BJ (cell line): ENCODE results near the gene GPR152. TPM values are rescaled to one million over a fixed set of nuclear protein-coding genes. Genes with fewer than 3 reads are reported as not detected.

Source experiments
- CTCF ChIA-PET: fragments of 350-600 bp; formaldehyde crosslinking; extraction: SDS; loops from one replicate; lab custom pipeline; 2021; ENCODE audit warnings: antibody characterized with exemption, inconsistent platforms; lab: Yijun Ruan, JAX
- POLR2A ChIA-PET: fragments of 300-600 bp; sonication (Branson Sonifier 250); formaldehyde crosslinking; extraction: SDS; loops from one replicate; lab custom pipeline; 2021; ENCODE audit warnings: antibody characterized with exemption; lab: Charles Lee
- DNase-seq: peaks from one replicate; pipeline ENCODE4 v3.0.0-alpha.2; 2011; ENCODE audit warnings: low read depth
- H3K27me3 ChIP-seq: 2 replicates; pipeline ENCODE4 v1.6.0; 2011; ENCODE audit warnings: low read length; ENCODE audit not compliant: control insufficient read depth, insufficient read depth
- H3K36me3 ChIP-seq: 2 replicates; pipeline ENCODE4 v1.5.1; 2011; ENCODE audit warnings: low read length; ENCODE audit not compliant: control insufficient read depth, insufficient read depth
- H3K4me3 ChIP-seq: 2 replicates; pipeline ENCODE4 v1.5.1; 2011; ENCODE audit warnings: low read depth, mild to moderate bottlenecking, control low read depth, low read length
- polyA plus RNA-seq: library from polyadenylated mRNA; depleted of rRNA; stranded (reverse); fragments of >200 nt; gene quantifications from 2 replicates; pipeline ENCODE4 v1.2.3, GENCODE V29; 2011
- TF ChIP-seq, protein P1 (sequence below): IDR thresholded peaks from 2 replicates; pipeline ENCODE4 v1.5.1; 2011; ENCODE audit warnings: low read depth, mild to moderate bottlenecking, control low read depth, inconsistent platforms, low read length, moderate library complexity; ENCODE audit not compliant: insufficient read depth

GPR152 gene
- polyA plus RNA-seq, 1 experiment, result not detected

DNA sequence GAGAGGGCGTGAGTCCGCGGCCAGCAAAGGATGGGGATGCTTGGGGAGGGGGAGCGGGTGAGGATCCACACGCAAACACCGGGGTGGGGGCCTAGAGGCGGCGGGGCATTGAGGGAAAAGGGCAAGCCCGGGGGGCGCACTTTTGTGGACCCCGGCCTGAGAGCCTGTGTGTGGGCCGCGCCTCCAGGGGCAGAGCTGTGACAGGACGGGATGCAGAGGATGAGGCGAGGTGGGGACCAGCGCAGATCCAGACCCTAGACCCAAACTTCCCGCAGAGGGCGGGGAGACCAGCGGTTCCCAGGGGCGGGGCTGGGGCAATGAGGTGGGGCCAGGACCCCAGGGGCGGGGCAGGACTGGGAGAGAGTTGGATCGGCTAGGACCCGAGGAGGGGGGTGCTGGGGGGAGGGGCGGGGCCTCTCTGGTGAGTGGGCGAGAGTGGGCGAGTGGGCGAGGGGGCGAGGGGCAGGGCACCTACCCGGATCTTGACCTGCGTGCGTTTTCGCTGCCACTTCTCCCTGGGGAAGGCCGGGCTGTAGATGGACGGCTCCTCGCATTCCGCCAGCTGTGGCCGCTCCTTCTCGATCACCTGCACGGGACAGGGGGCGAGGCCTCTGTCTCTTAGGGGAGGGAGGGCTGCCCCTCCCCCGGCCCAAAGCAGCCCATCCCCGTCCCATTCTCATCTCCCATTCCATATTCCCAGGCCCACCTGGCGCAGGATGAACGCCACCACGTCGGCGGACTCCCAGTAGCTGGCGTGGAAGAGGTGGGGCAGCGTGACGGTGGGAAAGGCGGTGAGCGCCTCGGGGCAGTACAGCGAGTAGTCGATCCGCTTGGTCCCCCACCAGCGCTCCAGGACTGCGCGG, 42.1 kb upstream of the GPR152 start:
- ChIA-PET CTCF (no interaction called here), POLR2A (no interaction called here)
- DNase-seq, result no peak
- Histone ChIP-seq H3K27me3 (no peaks in the 10 kb centered on the region), H3K36me3 (peaks cover 29% of the 10 kb centered on the region), H3K4me3 (no peak overlapping the region)
- TF ChIP-seq, protein P1, sequence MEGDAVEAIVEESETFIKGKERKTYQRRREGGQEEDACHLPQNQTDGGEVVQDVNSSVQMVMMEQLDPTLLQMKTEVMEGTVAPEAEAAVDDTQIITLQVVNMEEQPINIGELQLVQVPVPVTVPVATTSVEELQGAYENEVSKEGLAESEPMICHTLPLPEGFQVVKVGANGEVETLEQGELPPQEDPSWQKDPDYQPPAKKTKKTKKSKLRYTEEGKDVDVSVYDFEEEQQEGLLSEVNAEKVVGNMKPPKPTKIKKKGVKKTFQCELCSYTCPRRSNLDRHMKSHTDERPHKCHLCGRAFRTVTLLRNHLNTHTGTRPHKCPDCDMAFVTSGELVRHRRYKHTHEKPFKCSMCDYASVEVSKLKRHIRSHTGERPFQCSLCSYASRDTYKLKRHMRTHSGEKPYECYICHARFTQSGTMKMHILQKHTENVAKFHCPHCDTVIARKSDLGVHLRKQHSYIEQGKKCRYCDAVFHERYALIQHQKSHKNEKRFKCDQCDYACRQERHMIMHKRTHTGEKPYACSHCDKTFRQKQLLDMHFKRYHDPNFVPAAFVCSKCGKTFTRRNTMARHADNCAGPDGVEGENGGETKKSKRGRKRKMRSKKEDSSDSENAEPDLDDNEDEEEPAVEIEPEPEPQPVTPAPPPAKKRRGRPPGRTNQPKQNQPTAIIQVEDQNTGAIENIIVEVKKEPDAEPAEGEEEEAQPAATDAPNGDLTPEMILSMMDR, result no peak

DNA sequence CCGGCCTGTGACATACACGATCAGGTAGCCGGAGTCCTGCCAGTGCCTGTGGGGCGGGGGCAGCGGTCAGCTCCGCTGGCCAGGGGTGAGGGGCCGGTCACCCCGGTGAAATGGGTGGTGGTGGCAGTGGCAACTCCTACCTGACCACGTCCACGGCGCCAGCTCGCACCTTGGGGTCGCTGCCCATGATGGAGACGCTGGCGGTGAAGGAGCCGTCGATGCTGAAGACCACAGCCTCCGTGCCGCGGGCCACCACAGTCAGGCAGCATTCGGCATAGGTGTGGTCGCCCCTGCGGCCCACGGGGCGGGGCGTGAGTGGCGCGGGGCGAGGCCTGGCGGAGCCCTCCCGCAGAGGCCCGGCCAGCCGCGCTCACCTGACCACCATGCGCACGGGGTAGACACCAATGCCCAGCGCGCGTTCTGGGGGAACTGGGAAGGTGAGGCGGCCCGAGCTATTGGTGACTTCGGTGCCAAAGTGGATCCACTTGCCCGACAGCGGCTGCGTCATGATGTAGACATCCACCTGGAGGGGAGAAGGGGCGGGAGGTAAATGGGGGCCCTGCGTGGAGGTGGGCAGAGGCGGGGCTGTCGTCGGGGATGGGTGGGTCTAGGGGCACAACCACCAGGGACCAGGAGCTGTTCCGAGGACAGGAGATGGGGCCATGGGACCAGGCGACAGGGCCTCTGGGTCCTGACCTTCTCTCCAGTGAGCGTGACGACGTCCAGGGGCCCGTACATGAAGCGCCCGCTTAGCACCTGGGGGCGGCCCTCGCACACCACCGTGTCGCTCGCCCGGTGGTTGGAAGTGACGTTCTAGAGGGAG, 41.2 kb upstream of the GPR152 start:
- CTCF ChIA-PET, result no interaction called here

DNA sequence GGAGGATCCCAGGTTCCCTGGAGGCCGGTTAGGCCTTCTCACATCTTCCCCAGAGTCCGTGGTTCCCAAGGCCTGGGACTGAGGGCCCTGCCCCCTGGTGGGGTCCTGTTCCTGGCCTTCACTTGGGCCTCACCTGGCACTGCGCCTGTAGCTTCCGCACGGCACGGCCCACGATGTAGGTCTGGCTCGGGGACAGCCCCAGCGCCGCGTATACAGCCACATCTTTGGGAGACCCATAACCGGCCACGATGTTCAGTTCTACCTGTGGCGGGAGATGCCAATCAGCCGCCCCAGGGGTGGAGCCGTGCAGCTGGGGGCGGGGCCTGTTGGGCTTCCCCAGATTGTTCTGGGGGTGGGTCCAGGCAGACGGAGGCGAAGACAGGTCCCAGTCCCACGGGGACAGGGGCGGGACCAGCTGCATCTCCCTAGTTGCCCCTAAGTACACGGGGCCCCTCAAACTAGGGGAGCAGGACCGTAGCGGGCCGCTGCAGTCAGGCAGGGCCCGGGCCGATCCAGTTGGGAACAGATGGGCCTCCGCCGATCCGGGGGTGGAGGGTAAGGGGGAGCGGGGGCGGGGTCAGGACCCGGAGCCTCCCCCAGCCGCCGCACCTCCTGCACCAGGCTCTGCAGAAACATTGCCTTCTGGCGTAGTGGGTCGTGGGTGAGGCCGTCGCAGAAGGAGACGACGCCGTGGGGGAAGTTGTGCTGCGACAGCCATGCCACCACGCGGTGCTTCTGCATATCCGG, 40.4 kb upstream of the GPR152 start:
- Histone ChIP-seq H3K36me3 (peaks cover 34% of the 10 kb centered on the region), H3K4me3 (no peak overlapping the region), H3K27me3 (no peaks in the 10 kb centered on the region)
- CTCF ChIA-PET, result interaction anchor here (0.8 kb wide), 1 partner anchor 142 kb away, joined by 3 read pairs; no protein-coding TSS in a partner anchor
- DNase-seq, result no peak
- POLR2A ChIA-PET, result no interaction called here
- TF ChIP-seq, protein P1, result no peak

More for the DNA sequence above, 41.2 kb upstream of the GPR152 start:
- Histone ChIP-seq H3K27me3 (no peaks in the 10 kb centered on the region), H3K4me3 (no peak overlapping the region), H3K36me3 (peaks cover 32% of the 10 kb centered on the region)
- TF ChIP-seq, protein P1, result no peak
- no peak for DNase-seq
- POLR2A ChIA-PET, result no interaction called here

DNA sequence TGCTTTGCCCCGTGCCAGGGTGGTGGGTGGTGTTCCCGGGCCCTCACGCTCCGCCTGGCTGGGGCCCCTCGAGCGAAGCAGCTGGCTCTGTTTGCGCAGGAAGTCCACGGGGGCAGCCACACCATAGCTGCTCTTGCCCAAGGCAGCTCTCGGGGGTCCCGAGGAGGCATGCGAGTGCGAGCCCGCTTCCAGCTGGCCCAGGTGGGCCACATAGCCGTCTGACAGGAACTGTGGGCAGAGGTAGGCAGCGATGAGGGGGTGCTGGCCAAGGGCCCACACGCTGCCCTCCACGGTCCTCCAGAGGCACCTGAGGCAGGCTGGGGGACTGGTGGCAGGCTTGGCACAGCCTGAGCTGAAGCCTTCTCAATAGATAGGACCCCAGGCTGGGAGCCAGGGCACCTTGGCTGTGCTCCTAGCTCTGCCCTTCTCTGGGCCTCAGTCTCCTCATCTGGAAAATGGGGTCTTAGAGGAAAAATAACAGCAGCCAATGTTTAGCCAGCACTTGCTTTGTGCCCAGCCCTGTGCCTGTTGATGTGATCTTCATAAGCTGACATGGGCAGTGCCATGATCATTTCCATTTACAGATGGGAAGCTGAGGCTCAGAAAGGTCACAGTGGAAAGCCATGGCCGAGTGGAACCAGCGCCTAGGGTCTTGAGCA, 39.7 kb upstream of the GPR152 start:
- Histone ChIP-seq H3K27me3 (no peaks in the 10 kb centered on the region), H3K4me3 (no peak overlapping the region), H3K36me3 (peaks cover 35% of the 10 kb centered on the region)
- ChIA-PET POLR2A (no interaction called here), CTCF (interaction anchor here (0.8 kb wide), 1 partner anchor 141 kb away, joined by 3 read pairs; no protein-coding TSS in a partner anchor)
- DNase-seq, result no peak
- TF ChIP-seq, protein P1, result no peak
